AG08395 (cell line): Measurements from ENCODE around the gene XXYLT1.
A peak's percentile ranks its signal among the peaks of the same experiment; 100 is the strongest.

Source experiments
- DNase-seq: peaks from one replicate; pipeline ENCODE4 v3.0.0; 2012; ENCODE audit warnings: mixed read lengths, low spot score

Gene XXYLT1

GRCh38 chr3:195184716-195185421 lies 86.1 kb downstream of the XXYLT1 start:
- no peak for DNase-seq

DNA sequence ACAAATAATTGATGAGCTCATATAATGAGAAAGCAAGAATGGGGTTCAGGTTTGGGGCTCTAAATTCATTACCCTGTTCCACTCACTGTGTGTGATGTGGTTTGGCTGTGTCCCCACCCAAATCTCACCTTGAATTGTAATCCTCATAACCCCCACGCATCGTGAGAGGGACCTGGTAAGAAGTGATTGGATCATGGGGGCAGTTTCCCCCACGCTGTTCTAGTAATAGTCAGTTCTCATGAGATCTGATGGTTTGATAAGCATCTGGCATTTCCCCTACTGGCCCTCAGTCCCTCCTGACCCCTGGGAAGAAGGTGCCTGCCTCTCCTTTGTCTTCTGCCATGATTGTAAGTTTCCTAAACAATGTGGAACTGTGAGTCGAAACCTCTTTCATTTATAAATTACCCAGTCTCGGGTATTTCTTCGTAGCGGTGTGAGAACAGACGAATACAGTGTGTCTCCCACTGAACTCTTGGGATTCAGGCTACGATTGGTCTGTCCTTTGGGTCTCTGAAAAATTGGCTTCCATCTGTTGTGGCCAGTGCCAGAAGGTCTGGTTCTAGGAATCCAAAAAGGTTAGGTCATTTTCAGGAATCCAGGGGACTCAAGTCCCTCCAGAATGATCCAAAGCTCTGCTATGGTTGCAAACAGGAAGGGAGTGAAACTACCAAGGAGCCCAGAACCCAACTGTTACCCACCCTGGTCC lies 87.7 kb downstream of the XXYLT1 start:
- no peak for DNase-seq

DNA sequence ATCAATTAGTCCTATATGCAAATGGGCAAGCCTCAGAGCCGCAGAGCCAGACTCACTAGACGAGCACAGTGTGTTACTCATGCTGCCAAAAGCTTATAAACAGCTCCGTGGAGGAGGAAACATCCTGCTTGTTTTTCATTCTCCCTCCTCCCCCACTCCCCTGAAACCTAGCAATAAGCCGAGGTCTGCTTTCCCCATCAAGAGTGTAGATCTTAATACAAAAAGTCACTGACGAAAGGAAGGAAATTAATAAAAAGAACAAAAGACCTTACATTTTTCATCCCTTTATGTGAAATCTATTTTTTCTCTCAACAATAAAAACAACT lies 88.5 kb downstream of the XXYLT1 start:
- DNase-seq = peak; percentile 41

- no peak for DNase-seq
Measured at GRCh38 chr3:195181741-195182469, 89.1 kb downstream of the XXYLT1 start.

GRCh38 chr3:195181113-195181498 lies 89.9 kb downstream of the XXYLT1 start:
- DNase-seq = no peak

DNA sequence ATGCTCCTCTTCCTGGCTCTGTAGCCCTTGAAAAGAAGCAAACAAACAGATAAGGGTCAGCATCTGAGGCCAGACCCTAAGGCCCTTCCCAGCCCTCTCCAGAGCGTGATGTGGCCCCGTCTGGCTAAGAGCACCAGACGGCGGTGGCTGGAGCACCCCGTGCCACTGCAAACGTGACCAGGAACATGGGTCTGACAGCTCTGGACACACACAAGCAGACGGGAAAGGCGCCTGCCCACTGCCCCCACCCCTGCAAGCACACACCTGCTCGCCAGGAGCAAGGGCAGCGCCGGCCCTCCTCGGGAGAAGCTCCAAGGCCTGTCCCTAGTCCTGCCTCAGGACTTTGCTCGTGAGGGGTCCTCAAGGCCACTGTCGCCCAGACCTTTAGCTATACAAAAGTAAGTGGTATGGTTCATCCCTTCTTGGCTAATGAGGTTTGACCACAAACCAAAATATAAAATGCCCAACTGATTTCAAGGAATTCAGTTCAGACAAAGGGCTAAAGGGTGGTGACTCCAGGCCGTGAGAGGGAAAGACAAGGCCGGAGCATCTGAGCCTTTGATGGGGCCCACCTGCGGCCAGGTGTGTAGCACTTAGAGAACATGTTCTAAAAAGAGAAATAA lies 90.4 kb downstream of the XXYLT1 start:
- no peak for DNase-seq

DNA sequence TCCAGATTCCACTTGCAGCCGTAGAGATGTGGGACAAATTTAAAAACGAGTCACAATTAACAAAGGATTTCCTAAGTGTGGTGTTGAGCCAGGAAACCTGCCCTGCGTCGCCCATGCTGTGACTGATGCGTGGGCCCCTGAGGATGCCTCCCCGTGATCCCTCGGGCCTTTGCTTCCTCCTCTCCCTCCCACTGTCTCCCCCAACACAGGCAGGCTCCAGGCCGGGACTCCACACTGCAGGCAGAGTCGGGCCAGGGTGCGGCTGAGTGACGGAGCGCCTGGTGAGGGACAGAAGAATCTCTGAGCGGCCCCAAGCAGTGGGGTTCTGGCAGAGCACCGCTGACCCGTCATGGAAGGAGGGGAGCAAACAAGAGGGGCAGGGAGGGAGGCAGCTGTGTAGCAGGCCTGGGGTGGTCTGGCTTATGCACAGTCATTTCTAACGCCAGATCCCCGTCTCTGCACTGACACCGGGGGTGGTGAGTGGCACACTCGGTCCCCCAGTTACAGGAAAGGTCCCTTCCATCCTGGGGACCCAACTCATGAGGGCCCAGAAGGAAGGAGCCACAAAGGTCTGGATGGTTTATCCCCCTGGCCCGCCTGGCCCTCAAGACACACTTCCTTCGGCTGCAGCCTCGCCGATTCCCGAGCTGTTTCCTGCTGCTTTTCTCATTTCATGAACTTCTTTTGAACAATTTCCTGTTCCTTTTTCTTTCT lies 91.0 kb downstream of the XXYLT1 start:
- DNase-seq = no peak

GRCh38 chr3:195178124-195178910 lies 92.6 kb downstream of the XXYLT1 start:
- peak; percentile 33 for DNase-seq

- no peak for DNase-seq
Measured at GRCh38 chr3:195177422-195178123, 93.4 kb downstream of the XXYLT1 start.

DNA sequence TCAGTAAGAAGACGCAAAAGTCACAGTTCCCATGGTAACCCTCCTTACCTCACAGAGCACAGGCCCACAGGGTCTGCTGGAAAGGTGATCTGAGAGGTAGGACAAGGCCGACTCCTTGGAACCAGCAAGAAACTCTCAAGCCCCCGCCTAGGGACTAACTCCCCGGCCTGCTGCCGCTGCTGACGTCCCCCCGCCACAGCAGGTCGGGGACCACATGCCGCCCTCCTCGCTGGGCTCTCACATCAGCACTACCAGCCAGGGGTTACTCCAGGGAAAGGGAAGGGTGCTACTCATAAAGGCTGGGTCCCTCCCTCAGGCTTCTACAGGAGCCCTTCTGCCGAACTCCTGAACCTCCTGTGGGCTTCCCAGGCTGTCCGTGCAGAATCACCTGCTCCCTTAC lies 94.2 kb downstream of the XXYLT1 start:
- no peak for DNase-seq

GRCh38 chr3:195175476-195176337 lies 95.3 kb downstream of the XXYLT1 start:
- DNase-seq = no peak

DNA sequence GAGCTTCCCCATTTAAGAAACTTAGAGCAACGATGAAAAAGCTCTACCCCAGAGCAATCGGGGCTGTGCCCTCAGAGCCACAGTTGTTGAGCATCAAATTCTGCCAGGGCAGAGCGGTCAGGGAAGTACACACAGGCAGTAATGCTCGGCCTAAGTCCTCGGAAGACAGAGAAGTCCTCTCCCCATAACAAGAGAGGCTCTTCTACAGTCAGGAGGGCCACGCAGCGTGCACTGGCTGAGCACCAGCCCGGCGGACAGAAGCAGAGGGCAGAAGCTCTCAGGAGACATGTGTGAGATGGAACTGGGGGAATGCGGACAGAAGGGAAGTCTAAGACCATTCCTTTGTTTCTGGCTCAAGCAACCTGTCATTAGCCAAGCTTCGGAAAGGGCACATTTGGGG lies 95.9 kb downstream of the XXYLT1 start:
- DNase-seq = no peak

GRCh38 chr3:195173657-195174056 lies 97.3 kb downstream of the XXYLT1 start:
- DNase-seq = no peak

DNA sequence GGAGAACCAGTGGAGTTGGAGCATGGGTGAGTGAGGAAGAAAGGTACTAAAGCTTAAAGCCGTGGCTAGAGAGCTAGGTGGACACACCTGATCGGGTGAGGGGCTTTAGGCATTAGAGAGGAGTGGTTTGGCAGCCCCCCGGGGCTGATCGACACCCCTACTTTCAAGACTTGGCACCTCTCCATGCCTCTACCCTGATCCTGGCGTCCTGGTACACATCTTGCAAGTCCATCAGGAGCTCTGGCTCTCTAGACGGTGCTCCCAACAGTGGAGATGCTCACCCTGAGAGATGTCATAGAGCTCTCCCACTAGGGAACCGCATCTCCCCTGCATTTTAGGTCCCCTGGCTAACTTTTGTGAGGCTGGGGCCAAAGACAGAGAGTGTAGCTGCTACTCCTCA lies 98.1 kb downstream of the XXYLT1 start:
- DNase-seq = no peak

- DNase-seq = no peak
Measured at GRCh38 chr3:195172039-195172684, 98.8 kb downstream of the XXYLT1 start.

DNA sequence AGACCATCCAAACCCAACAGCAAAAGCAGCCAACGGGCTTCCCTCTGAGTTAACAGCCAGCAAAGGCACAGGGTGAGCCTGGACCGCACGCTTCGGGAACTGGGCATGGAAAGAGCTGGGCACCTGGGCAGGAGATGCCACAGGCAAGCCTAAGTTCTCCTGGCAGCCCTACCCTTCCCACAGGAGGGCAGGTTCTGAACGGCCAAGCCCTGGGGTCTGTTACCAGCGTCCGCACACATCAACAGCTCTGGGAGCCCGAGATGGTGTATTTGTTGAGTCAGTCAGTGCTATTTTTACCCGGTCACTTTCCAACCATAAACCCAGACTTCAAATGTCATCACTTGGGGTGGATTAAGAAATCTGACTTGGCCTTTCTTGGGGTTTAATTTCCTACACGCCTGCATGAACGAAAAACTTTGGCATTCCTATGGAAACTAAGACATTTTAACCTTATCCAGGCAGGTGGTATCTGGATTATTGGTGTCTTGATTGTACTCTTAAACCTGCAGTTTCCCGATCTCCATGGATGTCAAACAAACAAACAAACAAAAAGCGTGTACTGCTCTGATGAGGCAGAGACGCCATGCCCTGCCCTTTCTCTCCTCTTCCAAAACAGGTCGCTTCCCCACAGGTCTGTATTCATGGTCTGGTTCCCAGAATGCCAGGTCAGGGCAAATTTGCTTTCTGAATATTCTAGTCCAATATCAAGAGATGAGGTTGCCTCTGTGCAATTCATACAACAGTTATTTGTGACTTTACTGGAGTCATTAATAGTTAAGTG lies 99.7 kb downstream of the XXYLT1 start:
- no peak for DNase-seq

- no peak for DNase-seq
Measured at GRCh38 chr3:195170496-195170895, 100.5 kb downstream of the XXYLT1 start.

DNA sequence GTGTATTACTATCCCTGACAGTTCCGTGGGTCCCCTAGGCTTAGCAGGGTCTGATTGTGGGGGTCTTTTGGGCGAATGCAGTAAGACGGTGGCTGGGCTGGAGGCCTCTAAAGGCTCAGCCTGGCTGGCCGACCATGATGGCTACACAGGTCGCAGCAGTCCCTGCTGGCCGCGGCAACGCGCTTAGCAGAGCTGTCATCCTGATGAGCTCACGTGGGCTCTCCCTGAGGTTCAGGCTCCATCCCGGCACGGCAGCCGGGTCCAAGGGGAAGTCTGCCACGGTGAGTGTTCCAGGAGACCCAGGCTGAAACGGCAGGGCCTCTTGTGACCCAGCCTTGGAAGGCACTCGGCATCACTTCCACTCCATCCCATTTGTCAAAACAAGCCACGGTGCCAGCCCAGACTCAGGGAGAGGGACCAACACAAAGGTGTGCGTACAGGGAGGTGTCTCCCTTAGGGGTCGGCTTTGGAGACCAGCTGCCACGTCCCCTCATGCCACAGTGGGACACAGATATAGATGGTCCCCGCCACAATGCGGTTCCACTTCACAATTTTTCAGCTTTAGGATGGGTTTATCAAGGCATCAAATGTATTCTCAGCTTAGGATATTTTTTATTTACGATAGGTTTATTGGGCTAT lies 101.8 kb downstream of the XXYLT1 start:
- DNase-seq = no peak
